KBM-7 (cell line): ENCODE data around the gene SERF1B.
"Not testable (repeated sequence)": the region's sequence is repeated elsewhere in the genome, so short reads cannot be mapped to it uniquely, and the experiment has no call there.

ENCODE experiments used
- DNase-seq: peaks from one replicate; pipeline ENCODE4 v3.0.0-alpha.2; 2015
- in situ Hi-C: fragments of 300-500 bp; cut with MboI; formaldehyde crosslinking; loops from 2 replicates; pipeline ENCODE4 v1.14.3; 2020; ENCODE audit warnings: low sequenced_read_pairs, low pct_unique_long_range_greater_than_20kb, mixed read lengths

Gene SERF1B

GRCh38 chr5:70025106-70025844 lies at the start of gene SERF1B:
SERF1B (plus strand) TSS chr5:70025251; CDS start chr5:70025452, 201 bp downstream.
- DNase-seq, in situ Hi-C loops: not testable (repeated sequence)

GRCh38 chr5:69991713-69992112 lies 33.3 kb upstream of the SERF1B start:
- in situ Hi-C loops, DNase-seq: not testable (repeated sequence)

- in situ Hi-C loops, DNase-seq: not testable (repeated sequence)
Observed at GRCh38 chr5:69995535-69995934, 29.5 kb upstream of the SERF1B start.

GRCh38 chr5:70020660-70021059 lies 4.4 kb upstream of the SERF1B start:
- in situ Hi-C loops, DNase-seq: not testable (repeated sequence)

GRCh38 chr5:70025845-70026145 lies 744 bp downstream of the SERF1B start:
- not testable (repeated sequence) for DNase-seq

GRCh38 chr5:70031204-70031603 lies 6.2 kb downstream of the SERF1B start:
- in situ Hi-C loops, DNase-seq: not testable (repeated sequence)

More at GRCh38 chr5:70025845-70026145, 744 bp downstream of the SERF1B start:
- in situ Hi-C loops: not testable (repeated sequence)

- DNase-seq, in situ Hi-C loops: not testable (repeated sequence)
Observed at GRCh38 chr5:70041411-70041810, 16.4 kb downstream of the SERF1B start.

GRCh38 chr5:70049790-70050142 lies 24.7 kb downstream of the SERF1B start:
- DNase-seq, in situ Hi-C loops: not testable (repeated sequence)

GRCh38 chr5:70056289-70056942 lies 31.4 kb downstream of the SERF1B start:
- in situ Hi-C loops, DNase-seq: not testable (repeated sequence)

- DNase-seq, in situ Hi-C loops: not testable (repeated sequence)
Observed at GRCh38 chr5:70057140-70057539, 32.1 kb downstream of the SERF1B start.

GRCh38 chr5:70077632-70078031 lies 52.6 kb downstream of the SERF1B start:
- in situ Hi-C loops, DNase-seq: not testable (repeated sequence)

- in situ Hi-C loops, DNase-seq: not testable (repeated sequence)
Observed at GRCh38 chr5:70088907-70089464, 63.9 kb downstream of the SERF1B start.

- in situ Hi-C loops, DNase-seq: not testable (repeated sequence)
Observed at GRCh38 chr5:70091776-70092175, 66.7 kb downstream of the SERF1B start.
